ENCODE measurements around the gene SLC16A5.

Gene SLC16A5

DNA sequence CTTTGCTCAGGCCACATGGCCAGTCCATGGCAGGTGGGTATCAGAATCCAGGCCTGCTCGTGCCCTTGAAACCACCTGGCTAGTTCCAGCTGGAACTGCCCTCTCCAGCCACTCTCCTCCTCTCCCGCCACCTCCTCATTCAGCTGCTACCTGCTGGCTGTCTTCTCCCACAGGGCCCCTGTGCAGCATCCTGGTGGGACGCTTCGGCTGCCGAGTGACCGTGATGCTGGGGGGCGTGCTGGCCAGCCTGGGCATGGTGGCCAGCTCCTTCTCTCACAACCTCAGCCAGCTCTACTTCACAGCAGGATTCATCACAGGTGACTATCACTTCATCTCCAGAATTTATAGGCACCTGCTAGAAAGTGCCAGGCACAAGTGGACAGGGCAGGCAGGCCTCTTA, 10.1 kb downstream of the SLC16A5 start:
- TF ChIP-seq, protein P1, sequence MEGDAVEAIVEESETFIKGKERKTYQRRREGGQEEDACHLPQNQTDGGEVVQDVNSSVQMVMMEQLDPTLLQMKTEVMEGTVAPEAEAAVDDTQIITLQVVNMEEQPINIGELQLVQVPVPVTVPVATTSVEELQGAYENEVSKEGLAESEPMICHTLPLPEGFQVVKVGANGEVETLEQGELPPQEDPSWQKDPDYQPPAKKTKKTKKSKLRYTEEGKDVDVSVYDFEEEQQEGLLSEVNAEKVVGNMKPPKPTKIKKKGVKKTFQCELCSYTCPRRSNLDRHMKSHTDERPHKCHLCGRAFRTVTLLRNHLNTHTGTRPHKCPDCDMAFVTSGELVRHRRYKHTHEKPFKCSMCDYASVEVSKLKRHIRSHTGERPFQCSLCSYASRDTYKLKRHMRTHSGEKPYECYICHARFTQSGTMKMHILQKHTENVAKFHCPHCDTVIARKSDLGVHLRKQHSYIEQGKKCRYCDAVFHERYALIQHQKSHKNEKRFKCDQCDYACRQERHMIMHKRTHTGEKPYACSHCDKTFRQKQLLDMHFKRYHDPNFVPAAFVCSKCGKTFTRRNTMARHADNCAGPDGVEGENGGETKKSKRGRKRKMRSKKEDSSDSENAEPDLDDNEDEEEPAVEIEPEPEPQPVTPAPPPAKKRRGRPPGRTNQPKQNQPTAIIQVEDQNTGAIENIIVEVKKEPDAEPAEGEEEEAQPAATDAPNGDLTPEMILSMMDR (IDR thresholded peaks at IDR 0.05; ENCODE audit: low read length): no peak
- no peak for TF ChIP-seq EZH2 (IDR thresholded peaks at IDR 0.05; ENCODE audit: borderline replicate concordance, low read length)
- no peak overlapping the region for H3K27ac ChIP-seq (ENCODE audit: low read depth, low read length, poor library complexity, severe bottlenecking)
- H3K9me3 ChIP-seq (ENCODE audit: low read length): no peaks in the 10 kb centered on the region
- no peaks in the 10 kb centered on the region for H3K79me2 ChIP-seq (ENCODE audit: insufficient read depth, low read length)
- H3K27me3 ChIP-seq (ENCODE audit: insufficient read depth, low read length): no peaks in the 10 kb centered on the region; the same call in 1 of the 2 replicates
- no peak overlapping the region for H3K4me3 ChIP-seq (ENCODE audit: low read depth, low read length, poor library complexity, severe bottlenecking)
- H4K20me1 ChIP-seq (ENCODE audit: insufficient read depth, low read length): no peaks in the 10 kb centered on the region
- peaks cover 7% of the 10 kb centered on the region for H3K4me1 ChIP-seq (ENCODE audit: insufficient read depth, low read length, severe bottlenecking)
- H3K4me2 ChIP-seq (ENCODE audit: low read length): no peak overlapping the region
- H3F3A ChIP-seq (ENCODE audit: insufficient read depth, low read length): no peaks in the 10 kb centered on the region
- no peak overlapping the region for H2AFZ ChIP-seq (ENCODE audit: low read length)
- no peaks in the 10 kb centered on the region for H3K9me2 ChIP-seq (ENCODE audit: low read depth, low read length)
- no peaks in the 10 kb centered on the region for H3K36me3 ChIP-seq (ENCODE audit: insufficient read depth, low read length)
- no peak overlapping the region for H3K9ac ChIP-seq (ENCODE audit: low read length)

DNA sequence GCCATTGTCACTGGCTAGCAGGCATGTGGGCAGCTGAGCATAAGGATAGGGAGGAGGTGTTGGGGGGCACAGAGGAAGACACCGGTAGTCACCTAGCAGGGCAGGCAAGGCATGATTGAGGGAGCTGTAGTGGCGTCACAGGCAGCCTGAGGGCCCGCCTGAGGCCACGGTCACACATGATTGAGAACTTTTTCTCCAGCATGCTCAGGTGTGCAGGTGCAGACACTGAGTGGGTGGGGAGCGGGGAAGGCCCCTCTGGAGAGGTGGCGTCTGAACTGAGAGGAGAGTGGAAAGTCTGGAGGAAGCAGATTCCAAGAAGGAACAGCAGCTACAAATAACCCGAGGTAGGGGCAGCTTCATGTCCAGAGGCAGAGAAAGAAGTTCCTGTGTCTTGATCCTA, 11.1 kb downstream of the SLC16A5 start:
- H3K4me1 ChIP-seq (ENCODE audit: insufficient read depth, low read length, severe bottlenecking): peaks cover 7% of the 10 kb centered on the region
- no peaks in the 10 kb centered on the region for H3F3A ChIP-seq (ENCODE audit: insufficient read depth, low read length)
- TF ChIP-seq, protein P1 (IDR thresholded peaks at IDR 0.05; ENCODE audit: low read length): no peak
- no peak for TF ChIP-seq EZH2 (IDR thresholded peaks at IDR 0.05; ENCODE audit: borderline replicate concordance, low read length)
- no peak overlapping the region for H3K27ac ChIP-seq (ENCODE audit: low read depth, low read length, poor library complexity, severe bottlenecking)
- H4K20me1 ChIP-seq (ENCODE audit: insufficient read depth, low read length): no peaks in the 10 kb centered on the region
- H3K27me3 ChIP-seq (ENCODE audit: insufficient read depth, low read length): no peaks in the 10 kb centered on the region; the same call in 1 of the 2 replicates
- no peaks in the 10 kb centered on the region for H3K9me2 ChIP-seq (ENCODE audit: low read depth, low read length)
- H2AFZ ChIP-seq (ENCODE audit: low read length): no peak overlapping the region
- no peak overlapping the region for H3K4me3 ChIP-seq (ENCODE audit: low read depth, low read length, poor library complexity, severe bottlenecking)
- no peaks in the 10 kb centered on the region for H3K36me3 ChIP-seq (ENCODE audit: insufficient read depth, low read length)
- H3K9ac ChIP-seq (ENCODE audit: low read length): no peak overlapping the region
- no peak overlapping the region for H3K4me2 ChIP-seq (ENCODE audit: low read length)
- no peaks in the 10 kb centered on the region for H3K79me2 ChIP-seq (ENCODE audit: insufficient read depth, low read length)
- no peaks in the 10 kb centered on the region for H3K9me3 ChIP-seq (ENCODE audit: low read length)

DNA sequence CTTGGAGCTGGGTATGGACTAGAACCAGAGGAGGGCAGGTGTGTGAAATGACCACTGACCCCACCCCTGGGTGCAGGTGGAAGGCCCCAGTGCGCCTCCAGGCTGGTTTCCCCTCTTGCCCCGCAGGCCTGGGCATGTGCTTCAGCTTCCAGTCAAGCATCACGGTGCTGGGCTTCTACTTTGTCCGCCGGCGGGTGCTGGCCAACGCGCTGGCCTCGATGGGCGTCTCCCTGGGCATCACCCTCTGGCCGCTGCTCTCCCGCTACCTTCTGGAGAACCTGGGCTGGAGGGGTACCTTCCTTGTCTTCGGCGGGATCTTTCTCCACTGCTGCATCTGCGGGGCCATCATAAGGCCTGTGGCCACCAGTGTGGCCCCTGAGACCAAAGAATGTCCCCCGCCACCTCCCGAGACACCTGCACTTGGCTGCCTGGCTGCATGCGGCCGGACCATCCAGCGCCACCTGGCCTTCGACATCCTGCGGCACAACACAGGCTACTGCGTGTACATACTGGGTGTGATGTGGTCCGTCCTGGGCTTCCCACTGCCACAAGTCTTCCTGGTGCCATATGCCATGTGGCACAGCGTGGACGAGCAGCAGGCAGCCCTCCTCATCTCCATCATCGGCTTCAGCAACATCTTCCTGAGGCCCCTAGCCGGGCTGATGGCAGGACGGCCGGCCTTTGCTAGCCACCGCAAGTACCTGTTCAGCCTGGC, 12.3 kb downstream of the SLC16A5 start:
- no peak for TF ChIP-seq EZH2 (IDR thresholded peaks at IDR 0.05; ENCODE audit: borderline replicate concordance, low read length)
- TF ChIP-seq, protein P1 (IDR thresholded peaks at IDR 0.05; ENCODE audit: low read length): no peak
- Histone ChIP-seq H3K4me3 (ENCODE audit: low read depth, low read length, poor library complexity, severe bottlenecking) (no peak overlapping the region), H3K4me1 (ENCODE audit: insufficient read depth, low read length, severe bottlenecking) (peaks cover 7% of the 10 kb centered on the region), H3K9ac (ENCODE audit: low read length) (no peak overlapping the region), H3K36me3 (ENCODE audit: insufficient read depth, low read length) (no peaks in the 10 kb centered on the region), H3K9me2 (ENCODE audit: low read depth, low read length) (no peaks in the 10 kb centered on the region), H4K20me1 (ENCODE audit: insufficient read depth, low read length) (no peaks in the 10 kb centered on the region), H3K27ac (ENCODE audit: low read depth, low read length, poor library complexity, severe bottlenecking) (no peak overlapping the region), H3K9me3 (ENCODE audit: low read length) (no peaks in the 10 kb centered on the region), H3K27me3 (ENCODE audit: insufficient read depth, low read length) (no peaks in the 10 kb centered on the region; the same call in 1 of the 2 replicates), H3K4me2 (ENCODE audit: low read length) (no peak overlapping the region), H3F3A (ENCODE audit: insufficient read depth, low read length) (no peaks in the 10 kb centered on the region), H3K79me2 (ENCODE audit: insufficient read depth, low read length) (no peaks in the 10 kb centered on the region), H2AFZ (ENCODE audit: low read length) (no peak overlapping the region)
